Neural progenitor cell (in vitro differentiated cells): ENCODE results near the gene RANBP2. TPM values are rescaled to one million over a fixed set of nuclear protein-coding genes. Genes with fewer than 3 reads are reported as not detected.
"Not testable (repeated sequence)": the region's sequence is repeated elsewhere in the genome, so short reads cannot be mapped to it uniquely, and the experiment has no call there.

Experiments used
- DNase-seq: peaks from one replicate; pipeline ENCODE4 v3.0.0-alpha.2; 2016; ENCODE audit warnings: low spot score
- H2AFZ ChIP-seq: fragments of 200-600 bp; sonication (generic); replicated peaks from 2 replicates; pipeline ENCODE4 v1.6.1; 2016; ENCODE audit warnings: antibody characterized with exemption
- H3F3A ChIP-seq: fragments of 200-600 bp; sonication (generic); 2 replicates; pipeline ENCODE4 v1.6.1; 2016; ENCODE audit warnings: antibody characterized with exemption, low read depth
- H3K27ac ChIP-seq: fragments of 200-600 bp; sonication (generic); 2 replicates; pipeline ENCODE4 v1.5.1; 2016; ENCODE audit warnings: mild to moderate bottlenecking
- H3K27me3 ChIP-seq: fragments of 200-600 bp; sonication (generic); 2 replicates; pipeline ENCODE4 v1.6.1; 2016; ENCODE audit warnings: mild to moderate bottlenecking, moderate library complexity
- H3K36me3 ChIP-seq: fragments of 200-600 bp; sonication (generic); 2 replicates; pipeline ENCODE4 v1.5.1; 2016
- H3K4me1 ChIP-seq: fragments of 200-600 bp; sonication (generic); 2 replicates; pipeline ENCODE4 v1.6.1; 2016; ENCODE audit warnings: mixed run types
- H3K4me2 ChIP-seq: fragments of 200-600 bp; sonication (generic); 2 replicates; pipeline ENCODE4 v1.6.1; 2016
- H3K4me3 ChIP-seq: fragments of 200-600 bp; sonication (generic); 2 replicates; pipeline ENCODE4 v1.5.1; 2016
- H3K79me2 ChIP-seq: fragments of 200-600 bp; sonication (generic); 2 replicates; pipeline ENCODE4 v1.6.1; 2016; ENCODE audit warnings: low read depth
- H3K9ac ChIP-seq: fragments of 200-600 bp; sonication (generic); 2 replicates; pipeline ENCODE4 v1.6.1; 2016
- H3K9me3 ChIP-seq: fragments of 200-600 bp; sonication (generic); 2 replicates; pipeline ENCODE4 v1.5.1; 2016; ENCODE audit warnings: low read depth
- H4K20me1 ChIP-seq: fragments of 200-600 bp; sonication (generic); 2 replicates; pipeline ENCODE4 v1.6.1; 2016; ENCODE audit warnings: low read depth
- H3K27ac Mint-ChIP-seq: 3 replicates; pipeline ENCODE4 v1.8.0; 2021; ENCODE audit warnings: mixed read lengths
- H3K27me3 Mint-ChIP-seq: 2 replicates; pipeline ENCODE4 v1.8.0; 2022; ENCODE audit warnings: low read depth, mild to moderate bottlenecking, inconsistent platforms, moderate library complexity, mixed read lengths; ENCODE audit not compliant: insufficient read depth
- H3K36me3 Mint-ChIP-seq: 3 replicates; pipeline ENCODE4 v1.8.0; 2021; ENCODE audit warnings: mixed read lengths
- H3K4me1 Mint-ChIP-seq: 3 replicates; pipeline ENCODE4 v1.8.0; 2021; ENCODE audit warnings: mixed read lengths
- H3K4me3 Mint-ChIP-seq: 3 replicates; pipeline ENCODE4 v1.8.0; 2021; ENCODE audit warnings: mild to moderate bottlenecking, moderate library complexity, mixed read lengths
- H3K9me3 Mint-ChIP-seq: 3 replicates; pipeline ENCODE4 v1.8.0; 2020; ENCODE audit warnings: mixed read lengths
- CTCF ChIP-seq: fragments of 200-600 bp; sonication (generic); IDR thresholded peaks from 2 replicates; pipeline ENCODE4 v1.5.1; 2017; ENCODE audit warnings: antibody characterized with exemption, mild to moderate bottlenecking
- EZH2 ChIP-seq: fragments of 200-600 bp; sonication (generic); IDR thresholded peaks from 2 replicates; pipeline ENCODE4 v1.6.1; 2017; ENCODE audit warnings: antibody characterized with exemption, mild to moderate bottlenecking, moderate library complexity
- EZH2phosphoT487 ChIP-seq: fragments of 200-600 bp; sonication (generic); IDR thresholded peaks from 2 replicates; pipeline ENCODE4 v1.6.1; 2017; ENCODE audit warnings: antibody characterized with exemption
- total RNA-seq: library from RNA; depleted of rRNA; stranded (reverse); fragments of >200 nt; gene quantifications from 2 replicates; pipeline ENCODE4 v1.2.3, GENCODE V29; 2015; ENCODE audit warnings: low replicate concordance

Gene RANBP2
- 71.8 and 109 TPM in 2 replicates for total RNA-seq

GRCh38 chr2:108719149-108720044, at the start of gene RANBP2:
RANBP2 (plus strand) TSS chr2:108719482; CDS start chr2:108719607, 125 bp downstream.
- peaks cover 51% of the 10 kb centered on the region for H3K79me2 ChIP-seq
- H3F3A ChIP-seq, result peaks cover 10% of the 10 kb centered on the region
- H3K27me3 Mint-ChIP-seq, result peaks cover 2% of the 10 kb centered on the region
- no peaks in the 10 kb centered on the region for H3K36me3 ChIP-seq
- peak within 1 kb of the TSS; percentile 91 for H3K27ac Mint-ChIP-seq
- peak within 1 kb of the TSS; percentile 76 for H3K4me2 ChIP-seq
- H4K20me1 ChIP-seq, result peaks cover 16% of the 10 kb centered on the region
- H3K27me3 ChIP-seq, result no peaks in the 10 kb centered on the region
- peak within 1 kb of the TSS; percentile 86 for H3K4me3 Mint-ChIP-seq
- H3K4me3 ChIP-seq, result peak within 1 kb of the TSS; percentile 77
- peaks cover 15% of the 10 kb centered on the region for H3K4me1 Mint-ChIP-seq
- H3K4me1 ChIP-seq, result peaks cover 6% of the 10 kb centered on the region
- peak within 1 kb of the TSS; percentile 82 for H3K9ac ChIP-seq
- H2AFZ ChIP-seq, result peak within 1 kb of the TSS; percentile 69
- no peaks in the 10 kb centered on the region for H3K9me3 ChIP-seq
- H3K9me3 Mint-ChIP-seq, result no peaks in the 10 kb centered on the region
- H3K27ac ChIP-seq, result peak within 1 kb of the TSS; percentile 95
- TF ChIP-seq EZH2 (no peak), EZH2phosphoT487 (peak; percentile 35), CTCF (no peak)
- peaks cover 2% of the 10 kb centered on the region for H3K36me3 Mint-ChIP-seq
- peak; percentile 98 for DNase-seq

- DNase-seq, H3K36me3 ChIP-seq, H3K36me3 Mint-ChIP-seq, H3K9ac ChIP-seq, H3K4me2 ChIP-seq, H3K4me3 Mint-ChIP-seq, H3K27me3 Mint-ChIP-seq, H3K27ac Mint-ChIP-seq, H3K27me3 ChIP-seq, H3F3A ChIP-seq, H3K9me3 ChIP-seq, H3K79me2 ChIP-seq, H3K9me3 Mint-ChIP-seq, H4K20me1 ChIP-seq, H3K4me3 ChIP-seq, H3K27ac ChIP-seq, H3K4me1 ChIP-seq, H2AFZ ChIP-seq, H3K4me1 Mint-ChIP-seq: not testable (repeated sequence)
These were observed 49.0 kb upstream of the RANBP2 start for GRCh38 chr2:108670282-108670681.

GRCh38 chr2:108672200-108672805, 47.0 kb upstream of the RANBP2 start:
- H3K4me3 Mint-ChIP-seq, H3K27me3 Mint-ChIP-seq, H3K4me2 ChIP-seq: not testable (repeated sequence)

GRCh38 chr2:108676522-108676921, 42.8 kb upstream of the RANBP2 start:
- not testable (repeated sequence) for H3K4me1 ChIP-seq, H3K9me3 Mint-ChIP-seq, H3K4me1 Mint-ChIP-seq, H3K9me3 ChIP-seq, DNase-seq, H3K27ac ChIP-seq, H3K27me3 ChIP-seq, H3K79me2 ChIP-seq, H3K4me2 ChIP-seq, H3K27ac Mint-ChIP-seq, H3F3A ChIP-seq, H3K9ac ChIP-seq, H3K4me3 Mint-ChIP-seq, H3K36me3 Mint-ChIP-seq, H4K20me1 ChIP-seq, H3K4me3 ChIP-seq, H2AFZ ChIP-seq, H3K27me3 Mint-ChIP-seq, H3K36me3 ChIP-seq

More at GRCh38 chr2:108672200-108672805, 47.0 kb upstream of the RANBP2 start:
- H4K20me1 ChIP-seq, H3K9ac ChIP-seq, H3K36me3 Mint-ChIP-seq, H3K79me2 ChIP-seq, H3K9me3 Mint-ChIP-seq, H3K4me1 Mint-ChIP-seq, H3K27ac ChIP-seq, H3K9me3 ChIP-seq, H3K4me1 ChIP-seq, H3K36me3 ChIP-seq, H3F3A ChIP-seq, DNase-seq, H3K4me3 ChIP-seq, H3K27me3 ChIP-seq, H3K27ac Mint-ChIP-seq, H2AFZ ChIP-seq: not testable (repeated sequence)

- H3K9me3 ChIP-seq, H3K27me3 ChIP-seq, H3K4me1 Mint-ChIP-seq, H3K27me3 Mint-ChIP-seq, H3K27ac ChIP-seq, H3K4me3 ChIP-seq, H3K4me2 ChIP-seq, H3K36me3 Mint-ChIP-seq, H3K79me2 ChIP-seq, H3K9ac ChIP-seq, H3K4me3 Mint-ChIP-seq, H4K20me1 ChIP-seq, H3K27ac Mint-ChIP-seq, H2AFZ ChIP-seq, H3K4me1 ChIP-seq, H3F3A ChIP-seq, DNase-seq, H3K9me3 Mint-ChIP-seq, H3K36me3 ChIP-seq: not testable (repeated sequence)
These were observed 42.0 kb upstream of the RANBP2 start for GRCh38 chr2:108677239-108677744.

- DNase-seq, H3K27ac ChIP-seq, H3K4me2 ChIP-seq, H3K36me3 ChIP-seq, H3K27me3 Mint-ChIP-seq, H3K4me1 ChIP-seq, H3K79me2 ChIP-seq, H3K4me3 Mint-ChIP-seq, H3K27ac Mint-ChIP-seq, H2AFZ ChIP-seq, H3F3A ChIP-seq, H3K4me3 ChIP-seq, H3K9me3 Mint-ChIP-seq, H3K9ac ChIP-seq, H3K4me1 Mint-ChIP-seq, H3K36me3 Mint-ChIP-seq, H4K20me1 ChIP-seq, H3K27me3 ChIP-seq, H3K9me3 ChIP-seq: not testable (repeated sequence)
These were observed 41.1 kb upstream of the RANBP2 start for GRCh38 chr2:108678198-108678651.

GRCh38 chr2:108680805-108681204, 38.5 kb upstream of the RANBP2 start:
- H3K27ac Mint-ChIP-seq, H3K4me1 Mint-ChIP-seq, H3F3A ChIP-seq, H3K27me3 Mint-ChIP-seq, H4K20me1 ChIP-seq, H2AFZ ChIP-seq, H3K9me3 Mint-ChIP-seq, H3K27ac ChIP-seq, H3K79me2 ChIP-seq, H3K9me3 ChIP-seq, H3K4me3 ChIP-seq, DNase-seq, H3K4me3 Mint-ChIP-seq, H3K9ac ChIP-seq, H3K4me1 ChIP-seq, H3K36me3 Mint-ChIP-seq, H3K27me3 ChIP-seq, H3K4me2 ChIP-seq, H3K36me3 ChIP-seq: not testable (repeated sequence)
